Measurements from ENCODE around the gene LURAP1L. TPM values are rescaled to one million over a fixed set of nuclear protein-coding genes. Genes with fewer than 3 reads are reported as not detected.

LURAP1L gene
- total and polyA plus RNA-seq, 2 of the 4 experiments (the other 2 are of a cell fraction): 6.1 to 10.6 TPM

DNA sequence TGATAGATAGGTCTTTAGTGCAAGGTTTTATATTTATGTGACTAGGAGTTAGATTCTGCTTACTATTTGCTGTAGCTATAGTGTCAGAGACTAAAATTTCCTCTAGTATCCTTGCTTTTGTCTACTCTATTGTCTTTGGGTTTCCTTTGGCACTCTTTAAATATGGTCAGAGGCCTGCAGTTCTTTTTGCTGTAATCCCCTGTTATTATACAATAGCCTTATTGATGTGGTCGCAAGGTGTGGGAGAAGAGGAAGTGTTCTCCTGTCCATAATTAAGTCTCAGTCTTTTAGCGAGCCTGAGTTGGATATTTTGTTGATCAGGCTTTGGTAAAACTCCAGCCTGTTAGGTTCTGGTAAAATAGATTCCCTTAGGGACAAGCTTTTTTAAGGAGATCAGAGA is 34.9 kb downstream of the LURAP1L start:
- no TSS peak for BruUV-seq (replicated peaks)
- ATAC-seq (ENCODE audit: low read depth): no peak
- dilution Hi-C loops (cut with HindIII; ENCODE audit: low sequenced_read_pairs, unreplicated experiment): no loop called here

More for the DNA sequence above, 34.9 kb downstream of the LURAP1L start:
- ChIA-PET POLR2A (ENCODE audit: unreplicated experiment) (no interaction called here), CTCF (interaction anchor here (1.0 to 1.4 kb wide), 2 partner anchors 9 to 13 kb away, joined by 3 to 6 read pairs; no protein-coding TSS in a partner anchor)
- H2BK5ac ChIP-seq (ENCODE audit: low read depth, low read length, poor library complexity, severe bottlenecking): no peak overlapping the region
- H4K91ac ChIP-seq (ENCODE audit: insufficient read depth, low read depth, low read length): peak overlapping the region; percentile 65; the same call in 1 of the 2 replicates
- 0 out of 2 replicates have a peak overlapping the region, but pooled peaks have one; percentile 17 for H3K14ac ChIP-seq (replicated peaks; ENCODE audit: low read depth, low read length)
- H3K9me3 ChIP-seq (ENCODE audit: control insufficient read depth, insufficient read depth, low read length): peaks cover 3% of the 10 kb centered on the region; the same call in 1 of the 2 replicates
- no CpG with 5 or more reads among the region's 2 CpGs for WGBS, 2 experiments (ENCODE audit: extremely low coverage in 2 of 2, insufficient read length in 1 of 2)
- H2BK15ac ChIP-seq (ENCODE audit: low read depth, low read length): 0 out of 3 replicates have a peak overlapping the region, but pooled peaks have one; percentile 42
- H3K4me1 ChIP-seq (ENCODE audit: control insufficient read depth, insufficient read depth, low read length): 0 out of 2 replicates have a peak, but pooled peaks cover 1% of the 10 kb centered on the region
- no peak overlapping the region for H3K9ac ChIP-seq (ENCODE audit: low read depth, low read length)
- no peaks in the 10 kb centered on the region for H3K27me3 ChIP-seq (ENCODE audit: control insufficient read depth, insufficient read depth, low read length)
- no peak overlapping the region for H3K4me3 ChIP-seq (ENCODE audit: insufficient read depth, low read depth, low read length)
- H3K9me1 ChIP-seq (ENCODE audit: insufficient read depth, low read length): no peaks in the 10 kb centered on the region
- H4K5ac ChIP-seq (ENCODE audit: low read depth, low read length): no peak overlapping the region
- TF ChIP-seq BHLHE40 (IDR thresholded peaks at IDR 0.05; ENCODE audit: low read depth, low read length) (no peak), CHD1 (IDR thresholded peaks at IDR 0.05; ENCODE audit: low read depth, low read length) (no peak), SMC3 (IDR thresholded peaks at IDR 0.05; ENCODE audit: low read depth, low read length) (no peak), MAZ (IDR thresholded peaks at IDR 0.05; ENCODE audit: borderline replicate concordance, low read depth, low read length) (no peak), MAFK (IDR thresholded peaks at IDR 0.05; ENCODE audit: low read depth, low read length) (no peak), RAD21 (IDR thresholded peaks at IDR 0.05; ENCODE audit: low read length) (no peak)
- TF ChIP-seq, protein P1, sequence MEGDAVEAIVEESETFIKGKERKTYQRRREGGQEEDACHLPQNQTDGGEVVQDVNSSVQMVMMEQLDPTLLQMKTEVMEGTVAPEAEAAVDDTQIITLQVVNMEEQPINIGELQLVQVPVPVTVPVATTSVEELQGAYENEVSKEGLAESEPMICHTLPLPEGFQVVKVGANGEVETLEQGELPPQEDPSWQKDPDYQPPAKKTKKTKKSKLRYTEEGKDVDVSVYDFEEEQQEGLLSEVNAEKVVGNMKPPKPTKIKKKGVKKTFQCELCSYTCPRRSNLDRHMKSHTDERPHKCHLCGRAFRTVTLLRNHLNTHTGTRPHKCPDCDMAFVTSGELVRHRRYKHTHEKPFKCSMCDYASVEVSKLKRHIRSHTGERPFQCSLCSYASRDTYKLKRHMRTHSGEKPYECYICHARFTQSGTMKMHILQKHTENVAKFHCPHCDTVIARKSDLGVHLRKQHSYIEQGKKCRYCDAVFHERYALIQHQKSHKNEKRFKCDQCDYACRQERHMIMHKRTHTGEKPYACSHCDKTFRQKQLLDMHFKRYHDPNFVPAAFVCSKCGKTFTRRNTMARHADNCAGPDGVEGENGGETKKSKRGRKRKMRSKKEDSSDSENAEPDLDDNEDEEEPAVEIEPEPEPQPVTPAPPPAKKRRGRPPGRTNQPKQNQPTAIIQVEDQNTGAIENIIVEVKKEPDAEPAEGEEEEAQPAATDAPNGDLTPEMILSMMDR (conservative IDR thresholded peaks at IDR 0.05; ENCODE audit: low read depth, low read length): no peak
- H3K4ac ChIP-seq (ENCODE audit: low read depth, low read length): peak overlapping the region; percentile 22; the same call in 1 of the 2 replicates
- no peaks in the 10 kb centered on the region for H4K20me1 ChIP-seq (ENCODE audit: insufficient read depth, low read length)
- H3K18ac ChIP-seq (ENCODE audit: low read depth, low read length): no peak overlapping the region
- no peak overlapping the region for H3K56ac ChIP-seq (ENCODE audit: extremely low read depth, insufficient read depth, low read length)
- no peak overlapping the region for H2AFZ ChIP-seq (replicated peaks; ENCODE audit: low read length, poor library complexity)
- H3K79me1 ChIP-seq (ENCODE audit: low read depth in 1 of 2, low read length in 2 of 2): peaks cover 0 to 3% of the 10 kb centered on the region in 2 experiments; a peak in 3 of 4 replicates
- intact Hi-C loops (cut with micrococcal nuclease): no loop called here
- no peak overlapping the region for H4K8ac ChIP-seq (ENCODE audit: low read depth in 2 of 2, low read length in 2 of 2)
- no peak overlapping the region for H2AK9ac ChIP-seq (replicated peaks; ENCODE audit: low read depth, low read length, poor library complexity)
- no peak overlapping the region for H2BK20ac ChIP-seq (ENCODE audit: low read depth, low read length)
- in situ Hi-C loops (cut with MboI; ENCODE audit: low sequenced_read_pairs): no loop called here
- DNase-seq: no peak
- H3K4me2 ChIP-seq (ENCODE audit: low read depth, low read length): no peak overlapping the region
- 0 out of 2 replicates have a peak overlapping the region, but pooled peaks have one; percentile 20 for H2BK120ac ChIP-seq (ENCODE audit: low read depth, low read length)
- no peak overlapping the region for H3K23ac ChIP-seq (ENCODE audit: low read depth, low read length)
- peaks cover 5% of the 10 kb centered on the region; the same call in 1 of the 2 replicates for H3K36me3 ChIP-seq (ENCODE audit: control insufficient read depth, insufficient read depth, low read length)
- H2AK5ac ChIP-seq (ENCODE audit: low read depth, low read length): no peak overlapping the region
- no peak overlapping the region for H3K27ac ChIP-seq (ENCODE audit: insufficient read depth, low read length)

Data from IMR-90 (cell line).